Measurements from ENCODE around the gene VPREB3. TPM values are rescaled to one million over a fixed set of nuclear protein-coding genes. Genes with fewer than 3 reads are reported as not detected.
A peak's percentile ranks its signal among the peaks of the same experiment; 100 is the strongest.

The VPREB3 gene
- polyA plus RNA-seq, 1 of the 3 experiments (the other 2 are of a cell fraction), result not detected

DNA sequence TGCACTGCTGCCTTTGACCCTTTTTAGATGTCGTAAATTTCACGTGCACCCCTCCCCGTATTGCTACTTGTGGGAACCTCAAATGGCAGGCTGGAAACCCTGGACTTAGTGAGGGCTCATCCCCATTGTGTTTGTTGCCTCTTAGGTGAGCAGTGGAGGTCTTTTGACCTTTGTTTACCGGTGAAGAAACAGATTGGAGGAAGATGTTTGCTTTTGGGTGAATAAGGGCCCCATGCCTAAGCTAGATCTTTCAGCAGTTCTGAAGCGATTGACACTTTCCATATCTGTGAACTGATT lies 33.3 kb upstream of the VPREB3 start:
- H2AFZ ChIP-seq (ENCODE audit: low read depth), result peak overlapping the region; percentile 34; the same call in 1 of the 2 replicates
- H3F3A ChIP-seq (replicated peaks; ENCODE audit: insufficient read depth), result peaks cover 4% of the 10 kb centered on the region
- ChIA-PET POLR2A (no interaction called here), CTCF (interaction anchor here (0.7 to 5.3 kb wide), 4 partner anchors 9 to 62 kb away, joined by 3 to 36 read pairs (median 7); partner anchors contain the start of gene CHCHD10)
- peak overlapping the region; percentile 70 to 98; a peak in 3 of 4 replicates for H3K27ac ChIP-seq (ENCODE audit: low read depth in 2 of 2, low read length in 1 of 2)
- peaks cover 0 to 48% of the 10 kb centered on the region in 2 experiments; a peak in 2 of 4 replicates for H3K4me1 ChIP-seq (ENCODE audit: control insufficient read depth in 1 of 2, insufficient read depth in 2 of 2, low read depth in 1 of 2, low read length in 1 of 2)
- no peak for TF ChIP-seq TCF12 (IDR thresholded peaks at IDR 0.05)
- peak; percentile 7; the same call in 1 of the 2 replicates for TF ChIP-seq TAF1 (IDR thresholded peaks at IDR 0.05; ENCODE audit: borderline replicate concordance, low read depth, low read length)
- WGBS (ENCODE audit: low lambda C conversion rate), result 0% methylated on average over 5 of the region's 5 CpGs
- peaks cover 52% of the 10 kb centered on the region for H4K20me1 ChIP-seq (ENCODE audit: insufficient read depth)
- no peaks in the 10 kb centered on the region for H3K9me2 ChIP-seq
- peaks cover 53% of the 10 kb centered on the region for H3K79me2 ChIP-seq (ENCODE audit: insufficient read depth)
- H3K4me2 ChIP-seq, result peak overlapping the region; percentile 96
- peak overlapping the region; percentile 84 to 92 for H3K4me3 ChIP-seq (ENCODE audit: low read depth in 2 of 2, low read length in 1 of 2)
- peak overlapping the region; percentile 99 for H3K9ac ChIP-seq
- H3K27me3 ChIP-seq (ENCODE audit: insufficient read depth), result no peaks in the 10 kb centered on the region
- H3K36me3 ChIP-seq (replicated peaks in 1 of 2; ENCODE audit: control insufficient read depth in 1 of 2, insufficient read depth in 2 of 2, low read length in 1 of 2), result peaks cover 0 to 6% of the 10 kb centered on the region in 2 experiments
- no peaks in the 10 kb centered on the region for H3K9me3 ChIP-seq
- no peak for DNase-seq

GRCh38 chr22:23786752-23787599 lies 32.8 kb upstream of the VPREB3 start, which contains the start of gene SMARCB1:
TSS of gene SMARCB1 (plus strand) at chr22:23786966. CDS start at chr22:23787170, 204 bp downstream.
- Histone ChIP-seq H3K9me2 (no peaks in the 10 kb centered on the region), H3K79me2 (ENCODE audit: insufficient read depth) (peaks cover 47% of the 10 kb centered on the region), H3K36me3 (replicated peaks in 1 of 2; ENCODE audit: control insufficient read depth in 1 of 2, insufficient read depth in 2 of 2, low read length in 1 of 2) (peaks cover 0 to under 1% of the 10 kb centered on the region in 2 experiments), H3K27ac (ENCODE audit: low read depth in 2 of 2, low read length in 1 of 2) (peak within 1 kb of the TSS; percentile 97 to 98), H3K4me1 (ENCODE audit: control insufficient read depth in 1 of 2, insufficient read depth in 2 of 2, low read depth in 1 of 2, low read length in 1 of 2) (peaks cover 0 to 43% of the 10 kb centered on the region in 2 experiments; a peak in 2 of 4 replicates), H3K9ac (peak within 1 kb of the TSS; percentile 99), H3F3A (replicated peaks; ENCODE audit: insufficient read depth) (peaks cover 4% of the 10 kb centered on the region), H3K4me2 (peak within 1 kb of the TSS; percentile 96), H4K20me1 (ENCODE audit: insufficient read depth) (peaks cover 46% of the 10 kb centered on the region), H3K4me3 (ENCODE audit: low read depth in 2 of 2, low read length in 1 of 2) (peak within 1 kb of the TSS; percentile 84 to 92), H3K27me3 (ENCODE audit: insufficient read depth) (no peaks in the 10 kb centered on the region), H2AFZ (ENCODE audit: low read depth) (peak within 1 kb of the TSS; percentile 34; the same call in 1 of the 2 replicates), H3K9me3 (no peaks in the 10 kb centered on the region)
- ChIA-PET CTCF (interaction anchor here (0.9 to 5.3 kb wide), 4 partner anchors 9 to 619 kb away, joined by 3 to 36 read pairs (median 3); no protein-coding TSS in a partner anchor), POLR2A (interaction anchor here (1.0 to 1.3 kb wide), 2 partner anchors 12 to 63 kb away, joined by 3 to 4 read pairs; no protein-coding TSS in a partner anchor)
- 1% methylated on average over 26 of the region's 97 CpGs for WGBS (ENCODE audit: low lambda C conversion rate)
- peak; percentile 98 for DNase-seq
- TF ChIP-seq TEAD4 (IDR thresholded peaks at IDR 0.05; ENCODE audit: borderline replicate concordance, insufficient read depth) (no peak), CTCF (IDR thresholded peaks at IDR 0.05) (no peak), MAX (IDR thresholded peaks at IDR 0.05; ENCODE audit: low read depth) (peak; percentile 52; the same call in 1 of the 2 replicates), TAF1 (IDR thresholded peaks at IDR 0.05; ENCODE audit: borderline replicate concordance, low read depth, low read length) (peak; percentile 23; the same call in 1 of the 2 replicates), SIN3A (IDR thresholded peaks at IDR 0.05; ENCODE audit: borderline replicate concordance, low read depth, low read length) (no peak; the same call in 1 of the 2 replicates), TCF12 (IDR thresholded peaks at IDR 0.05) (no peak), REST (IDR thresholded peaks at IDR 0.05; ENCODE audit: low read depth, low read length) (no peak), RFX5 (IDR thresholded peaks at IDR 0.05; ENCODE audit: low read length) (no peak), POLR2AphosphoS5 (IDR thresholded peaks at IDR 0.05; ENCODE audit: low read depth, low read length) (peak; percentile 52; the same call in 1 of the 2 replicates), MXI1 (IDR thresholded peaks at IDR 0.05; ENCODE audit: low read depth, low read length) (peak; percentile 65; the same call in 1 of the 2 replicates), EZH2phosphoT487 (IDR thresholded peaks at IDR 0.05; ENCODE audit: borderline replicate concordance, low read depth) (no peak)
- TF ChIP-seq, protein P1, sequence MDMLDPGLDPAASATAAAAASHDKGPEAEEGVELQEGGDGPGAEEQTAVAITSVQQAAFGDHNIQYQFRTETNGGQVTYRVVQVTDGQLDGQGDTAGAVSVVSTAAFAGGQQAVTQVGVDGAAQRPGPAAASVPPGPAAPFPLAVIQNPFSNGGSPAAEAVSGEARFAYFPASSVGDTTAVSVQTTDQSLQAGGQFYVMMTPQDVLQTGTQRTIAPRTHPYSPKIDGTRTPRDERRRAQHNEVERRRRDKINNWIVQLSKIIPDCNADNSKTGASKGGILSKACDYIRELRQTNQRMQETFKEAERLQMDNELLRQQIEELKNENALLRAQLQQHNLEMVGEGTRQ (IDR thresholded peaks at IDR 0.05; ENCODE audit: borderline replicate concordance, low read depth, low read length), result no peak
- TF ChIP-seq, protein P2, sequence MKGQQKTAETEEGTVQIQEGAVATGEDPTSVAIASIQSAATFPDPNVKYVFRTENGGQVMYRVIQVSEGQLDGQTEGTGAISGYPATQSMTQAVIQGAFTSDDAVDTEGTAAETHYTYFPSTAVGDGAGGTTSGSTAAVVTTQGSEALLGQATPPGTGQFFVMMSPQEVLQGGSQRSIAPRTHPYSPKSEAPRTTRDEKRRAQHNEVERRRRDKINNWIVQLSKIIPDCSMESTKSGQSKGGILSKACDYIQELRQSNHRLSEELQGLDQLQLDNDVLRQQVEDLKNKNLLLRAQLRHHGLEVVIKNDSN (IDR thresholded peaks at IDR 0.05; ENCODE audit: borderline replicate concordance, low read depth), result no peak
- TF ChIP-seq, protein P3, sequence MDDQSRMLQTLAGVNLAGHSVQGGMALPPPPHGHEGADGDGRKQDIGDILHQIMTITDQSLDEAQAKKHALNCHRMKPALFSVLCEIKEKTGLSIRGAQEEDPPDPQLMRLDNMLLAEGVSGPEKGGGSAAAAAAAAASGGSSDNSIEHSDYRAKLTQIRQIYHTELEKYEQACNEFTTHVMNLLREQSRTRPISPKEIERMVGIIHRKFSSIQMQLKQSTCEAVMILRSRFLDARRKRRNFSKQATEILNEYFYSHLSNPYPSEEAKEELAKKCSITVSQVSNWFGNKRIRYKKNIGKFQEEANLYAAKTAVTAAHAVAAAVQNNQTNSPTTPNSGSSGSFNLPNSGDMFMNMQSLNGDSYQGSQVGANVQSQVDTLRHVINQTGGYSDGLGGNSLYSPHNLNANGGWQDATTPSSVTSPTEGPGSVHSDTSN (IDR thresholded peaks at IDR 0.05), result no peak
